Measurements from ENCODE around the gene BICRA.
A peak's percentile ranks its signal among the peaks of the same experiment; 100 is the strongest.

BICRA gene

GRCh38 chr19:47601180-47601904 lies 7.6 kb upstream of the BICRA start:
- DNase-seq: no peak

- DNase-seq: no peak
Measured at GRCh38 chr19:47603706-47604565, 5.0 kb upstream of the BICRA start.

GRCh38 chr19:47607564-47608073 lies 1.3 kb upstream of the BICRA start:
- DNase-seq: no peak

DNA sequence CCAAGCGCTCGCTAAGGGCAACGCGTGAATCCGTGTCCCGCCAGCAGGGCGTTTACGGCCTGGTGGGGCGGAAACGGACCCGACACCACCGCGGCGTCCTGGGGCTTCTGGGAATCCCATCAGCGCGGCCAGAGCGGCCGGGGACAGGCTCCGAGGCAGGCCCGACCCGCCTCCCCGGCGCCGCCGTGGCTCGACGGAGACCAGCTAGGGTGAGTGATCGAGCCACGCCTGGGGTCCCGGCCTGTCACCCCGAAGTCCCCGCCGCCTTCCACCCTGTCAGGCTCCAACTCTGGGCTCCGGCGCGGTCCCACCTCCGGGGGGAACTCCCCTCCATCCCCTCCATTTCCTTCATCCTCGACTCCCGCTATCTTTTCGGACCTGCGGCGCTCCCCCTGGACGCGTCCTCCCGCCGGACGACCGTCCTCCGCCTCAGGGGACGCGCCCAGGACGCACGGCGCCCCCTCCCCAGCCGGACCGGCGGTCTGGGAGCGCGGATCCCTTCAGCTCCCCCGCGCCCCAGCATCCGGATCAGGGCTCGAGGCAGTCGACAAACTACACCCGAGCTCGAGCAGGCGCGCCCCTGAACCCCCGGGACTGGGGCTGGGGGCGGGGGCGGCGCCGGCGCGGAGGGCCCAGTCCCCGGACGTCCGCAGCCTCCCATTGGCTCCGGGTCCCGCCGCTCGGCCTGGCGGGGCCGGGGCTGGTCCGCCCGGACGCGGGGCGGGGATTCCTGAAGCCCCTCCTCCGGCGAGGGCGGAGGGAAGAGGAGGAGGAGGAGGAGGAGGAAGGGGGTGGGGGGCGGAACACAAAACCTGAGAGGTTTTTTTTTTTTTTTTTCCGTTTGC lies 638 bp upstream of the BICRA start:
- DNase-seq: peak; percentile 98

DNA sequence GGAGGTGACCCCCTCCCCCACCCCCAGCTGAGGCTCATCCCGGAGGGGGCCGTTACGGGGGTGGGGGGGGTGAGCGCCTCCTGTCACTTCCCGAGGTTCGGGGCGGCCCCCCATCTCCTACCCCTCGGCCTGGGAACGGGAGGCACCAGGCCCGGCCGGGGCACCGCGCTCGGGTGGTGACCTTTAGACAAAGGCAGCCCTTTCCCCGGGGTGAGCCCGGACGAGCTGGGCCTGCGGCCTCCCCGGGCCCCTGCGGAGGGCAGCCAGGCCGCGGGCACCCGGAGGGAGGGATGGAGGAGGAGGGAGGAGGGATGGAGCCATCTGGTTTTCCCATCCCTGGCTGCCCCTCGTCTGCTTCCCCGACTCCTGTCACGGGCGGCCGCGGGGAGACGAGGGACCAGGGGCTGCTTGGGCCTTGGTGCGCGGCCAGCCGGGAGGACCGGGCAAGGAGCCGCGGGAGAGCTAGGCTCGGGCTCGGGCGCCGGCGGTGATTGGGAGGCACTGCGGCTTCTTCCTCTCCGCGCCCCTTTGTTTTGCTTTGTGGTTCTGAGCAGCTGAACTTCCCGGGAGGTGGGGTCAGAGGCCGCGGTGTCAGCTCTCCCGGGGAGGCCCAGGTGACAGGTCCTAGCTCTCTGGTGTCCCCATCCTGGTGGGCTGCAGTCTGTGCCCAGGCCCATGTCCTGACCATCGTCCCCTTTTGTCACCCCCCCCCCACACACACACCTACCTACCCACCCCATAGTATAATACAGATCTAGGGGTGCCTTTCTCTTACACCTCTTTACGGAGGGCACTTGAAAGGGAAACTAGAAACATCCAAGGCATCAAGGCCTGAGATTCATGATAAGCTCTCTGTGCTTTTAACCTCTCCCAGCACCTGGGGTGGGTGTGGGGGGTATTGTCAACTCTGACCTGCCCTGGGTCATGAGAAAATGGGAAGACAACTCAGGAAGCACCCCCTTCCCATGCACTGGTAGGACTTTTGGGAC lies 1.3 kb downstream of the BICRA start:
- DNase-seq: peak; percentile 59

DNA sequence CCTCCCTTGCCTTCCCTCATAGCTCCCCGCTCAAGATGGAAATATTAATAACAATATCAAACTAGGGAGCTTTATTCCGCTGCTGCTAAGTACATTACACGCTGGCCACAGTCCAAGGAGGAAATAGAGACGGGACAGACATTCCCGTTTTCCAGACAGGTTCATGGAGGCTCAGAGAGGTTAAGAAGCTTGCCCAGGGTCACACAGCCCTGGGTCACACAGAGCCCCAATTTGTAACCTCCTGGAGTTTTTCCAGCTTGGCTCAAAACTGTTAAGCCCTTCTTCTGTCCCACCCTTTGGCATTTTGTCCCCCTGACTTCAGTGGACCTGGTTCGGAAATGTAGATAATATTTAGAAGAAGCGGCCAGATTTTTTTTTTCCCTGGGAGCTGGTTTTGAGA lies 2.0 kb downstream of the BICRA start:
- no peak for DNase-seq

DNA sequence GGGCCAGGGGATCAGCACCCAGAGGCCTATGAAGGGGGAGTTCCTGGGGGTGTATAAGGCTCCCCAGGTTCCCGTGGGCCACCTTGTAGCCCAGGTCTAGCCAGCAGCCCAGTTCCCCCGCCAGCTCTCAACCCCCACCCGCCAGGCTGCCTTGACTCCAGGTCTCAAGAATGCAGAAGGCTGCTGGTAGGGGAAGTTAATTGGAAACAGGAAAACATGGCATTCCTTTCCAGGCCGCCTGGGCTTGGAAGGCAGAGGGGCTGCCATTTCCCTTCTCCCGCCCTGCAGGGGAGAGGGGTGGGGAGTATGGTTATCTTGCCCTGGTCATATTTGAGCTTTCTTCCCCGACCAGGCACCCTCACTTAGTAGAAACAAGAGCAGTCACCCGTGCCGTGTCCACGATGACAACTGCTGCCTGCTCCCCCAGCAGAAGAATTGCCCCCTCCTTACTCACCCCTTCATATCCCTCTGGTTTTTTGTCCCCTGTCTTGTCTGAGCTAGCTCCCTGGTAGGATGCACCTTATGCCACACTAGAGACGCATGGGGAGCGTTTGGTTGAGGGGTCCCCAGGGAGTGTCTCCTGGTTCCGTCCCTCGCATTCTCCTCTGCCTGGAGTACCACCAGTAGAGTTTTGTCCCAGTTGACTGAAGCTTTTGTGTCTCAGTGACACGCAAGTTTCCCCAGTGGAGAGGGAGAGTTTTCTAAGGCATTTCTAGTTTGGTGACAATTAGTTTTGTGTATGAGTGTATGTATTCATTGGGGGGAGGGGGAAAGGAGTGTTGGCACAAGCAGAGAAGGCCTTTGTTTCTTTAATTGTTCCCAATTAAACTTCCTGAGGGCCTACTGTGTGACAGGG lies 4.5 kb downstream of the BICRA start:
- no peak for DNase-seq

DNA sequence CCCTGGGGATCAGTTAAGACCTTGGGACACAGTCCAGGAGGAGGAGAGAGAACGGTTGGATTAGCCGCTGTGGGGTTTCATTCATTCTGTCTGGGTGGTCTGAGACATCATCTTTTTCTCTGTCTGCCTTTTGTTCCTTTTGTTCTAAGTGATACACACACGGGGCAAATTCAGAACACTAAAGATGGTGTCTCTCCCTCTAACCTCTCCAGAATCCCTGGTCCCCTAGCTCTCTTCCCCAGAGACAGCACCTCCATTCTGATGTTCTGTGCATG lies 5.0 kb downstream of the BICRA start:
- no peak for DNase-seq

DNA sequence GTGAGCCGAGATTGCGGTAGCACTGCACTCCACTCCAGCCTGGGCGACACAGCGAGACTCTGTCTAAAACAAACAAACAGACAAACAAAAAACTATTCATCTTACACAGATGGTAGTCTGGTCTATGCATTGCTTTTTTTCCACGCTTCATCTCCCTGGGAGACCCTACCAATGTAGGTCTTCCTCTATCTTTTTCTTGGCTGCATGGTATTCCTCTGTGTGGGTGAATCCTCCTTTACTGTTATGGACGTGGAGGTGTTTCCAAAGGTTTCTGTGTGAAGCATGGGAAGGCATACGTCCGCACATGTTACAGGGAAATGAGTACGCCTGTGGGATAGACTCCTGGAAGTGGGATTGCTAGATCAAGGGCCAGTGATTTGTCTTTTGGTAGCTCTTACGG lies 5.6 kb downstream of the BICRA start:
- no peak for DNase-seq

GRCh38 chr19:47615230-47615629 lies 6.3 kb downstream of the BICRA start:
- DNase-seq: no peak

DNA sequence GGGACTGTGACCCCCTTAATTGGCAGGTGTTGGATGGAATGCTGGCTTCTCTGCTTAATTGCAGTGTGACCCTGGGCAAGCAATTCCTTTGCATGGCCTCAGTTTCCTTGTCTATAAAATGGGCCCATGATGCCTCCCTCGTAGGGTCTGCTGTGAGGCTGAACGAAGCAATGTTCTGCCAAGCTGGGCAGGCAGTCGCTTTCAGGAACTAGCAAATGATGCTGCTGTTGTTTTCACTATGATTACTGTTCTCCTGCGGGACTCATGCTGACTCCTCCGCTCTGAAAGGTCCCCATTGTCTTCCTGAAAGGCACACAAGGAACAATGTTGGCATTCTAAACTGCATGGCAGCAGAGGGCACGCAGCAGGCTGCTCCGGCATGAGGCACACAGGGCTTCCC lies 6.8 kb downstream of the BICRA start:
- DNase-seq: no peak

DNA sequence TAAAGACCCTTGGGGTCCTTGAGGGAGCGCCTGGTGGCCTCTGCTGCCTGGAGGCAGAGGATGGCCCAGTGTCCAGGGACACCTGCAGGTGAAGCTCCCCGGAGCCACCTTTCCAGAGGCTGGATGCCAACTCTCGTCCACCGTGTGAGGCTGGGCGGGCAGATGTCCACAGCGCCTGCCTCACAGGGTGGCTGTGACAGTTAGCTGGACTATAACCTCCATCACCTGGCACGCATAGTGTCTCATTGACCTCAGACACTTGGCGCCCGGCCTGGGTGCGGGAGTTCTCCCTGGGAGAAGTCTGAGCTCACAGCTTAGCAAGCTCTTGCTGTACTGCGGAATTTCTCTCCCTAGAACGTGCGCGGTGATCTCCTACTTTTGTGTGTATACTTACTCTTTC lies 9.8 kb downstream of the BICRA start:
- DNase-seq: no peak

DNA sequence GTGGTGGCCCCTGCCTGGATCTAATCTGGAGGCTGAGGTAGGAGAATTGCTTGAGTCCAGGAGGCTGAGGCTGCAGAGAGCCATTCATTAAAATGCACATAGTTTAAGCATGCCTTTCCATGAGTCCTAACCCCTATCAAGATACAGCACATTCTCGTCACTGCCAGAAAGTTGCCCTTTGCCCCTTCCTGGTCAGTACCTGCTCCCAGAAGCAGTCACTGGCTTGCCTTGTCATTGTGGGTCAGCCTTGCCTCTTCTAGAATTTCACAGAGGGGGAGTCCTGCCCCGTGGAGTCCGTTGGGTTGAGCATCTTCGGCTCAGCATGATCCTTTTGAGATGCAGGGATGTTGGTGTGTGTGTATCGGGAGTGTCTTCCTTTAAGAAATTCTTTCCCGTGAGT lies 10.8 kb downstream of the BICRA start:
- no peak for DNase-seq

DNA sequence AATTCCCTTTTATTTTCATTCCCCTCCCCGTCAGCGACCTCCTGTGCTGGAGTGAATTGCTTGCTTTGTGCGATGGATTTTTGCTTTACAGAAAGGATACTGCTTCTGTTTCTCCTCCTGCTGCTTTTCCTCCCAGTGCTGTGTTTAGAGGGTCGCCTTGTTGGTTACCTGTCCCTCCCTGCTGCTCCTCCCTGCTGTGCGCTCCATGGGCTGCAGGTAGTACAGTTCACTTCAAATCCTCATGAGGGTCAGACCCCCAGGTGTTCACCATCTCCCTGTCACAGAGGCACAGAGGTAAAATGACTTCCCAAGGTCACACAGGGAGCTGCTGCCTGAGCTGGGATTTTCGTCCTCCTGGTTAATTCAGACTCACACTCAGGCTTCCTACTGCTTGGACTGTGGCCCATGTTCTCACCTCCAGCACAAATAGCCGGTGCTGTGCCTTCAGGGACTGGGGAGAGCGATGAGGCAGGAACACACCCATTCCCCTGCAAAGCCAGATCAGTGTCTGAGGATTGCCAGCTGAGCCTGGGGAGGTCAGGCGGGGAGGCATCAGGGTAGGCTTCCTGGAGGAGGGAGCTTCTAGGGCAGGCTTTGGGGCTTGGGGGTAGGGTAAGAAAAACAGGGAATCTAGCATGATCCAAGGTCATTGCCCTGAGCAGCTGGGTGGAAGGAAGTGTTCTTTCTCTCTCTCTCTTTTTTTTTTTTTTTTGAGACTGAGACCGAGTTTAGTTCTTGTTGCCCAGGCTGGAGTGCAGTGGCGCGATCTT lies 14.4 kb downstream of the BICRA start:
- no peak for DNase-seq

- no peak for DNase-seq
Measured at GRCh38 chr19:47623921-47624391, 15.0 kb downstream of the BICRA start.

DNA sequence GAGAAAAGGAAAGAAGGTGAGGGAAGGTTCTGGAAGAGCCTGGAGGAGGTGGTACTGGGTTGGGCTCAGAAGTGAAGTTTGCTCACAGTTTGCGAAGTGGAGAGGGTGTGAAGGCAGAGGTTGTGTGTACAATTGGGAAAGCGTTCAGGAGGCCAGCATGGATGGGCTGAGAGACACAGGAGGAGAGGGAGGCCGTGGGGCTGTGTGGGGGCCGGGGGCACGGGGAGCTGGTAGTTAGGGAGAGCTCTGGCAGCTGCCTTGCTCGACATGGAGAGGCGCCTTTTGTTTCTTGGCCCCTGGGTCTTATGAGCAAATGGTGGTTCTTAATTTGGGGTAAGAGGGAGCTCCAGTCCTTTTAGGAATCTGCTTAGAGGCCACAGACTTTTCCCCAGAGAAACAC lies 16.7 kb downstream of the BICRA start:
- no peak for DNase-seq

- no peak for DNase-seq
Measured at GRCh38 chr19:47626238-47626637, 17.3 kb downstream of the BICRA start.

GRCh38 chr19:47628078-47628771 lies 19.3 kb downstream of the BICRA start:
- DNase-seq: no peak

GRCh38 chr19:47630594-47630993 lies 21.7 kb downstream of the BICRA start:
- no peak for DNase-seq

Measured in activated T-cell treated with anti-CD3 and anti-CD28 coated beads, Interleukin-2, amount 50 U/mL, for 1 hour (primary cell).